ENCODE measurements around the gene RNF7.
"Not testable (repeated sequence)": the region's sequence is repeated elsewhere in the genome, so short reads cannot be mapped to it uniquely, and the experiment has no call there.

Gene RNF7

GRCh38 chr3:141784531-141784930, 46.4 kb downstream of the RNF7 start:
- no peak for TF ChIP-seq EZH2phosphoT487 (IDR thresholded peaks at IDR 0.05; ENCODE audit: borderline replicate concordance, low read length)
- TF ChIP-seq, protein P1, sequence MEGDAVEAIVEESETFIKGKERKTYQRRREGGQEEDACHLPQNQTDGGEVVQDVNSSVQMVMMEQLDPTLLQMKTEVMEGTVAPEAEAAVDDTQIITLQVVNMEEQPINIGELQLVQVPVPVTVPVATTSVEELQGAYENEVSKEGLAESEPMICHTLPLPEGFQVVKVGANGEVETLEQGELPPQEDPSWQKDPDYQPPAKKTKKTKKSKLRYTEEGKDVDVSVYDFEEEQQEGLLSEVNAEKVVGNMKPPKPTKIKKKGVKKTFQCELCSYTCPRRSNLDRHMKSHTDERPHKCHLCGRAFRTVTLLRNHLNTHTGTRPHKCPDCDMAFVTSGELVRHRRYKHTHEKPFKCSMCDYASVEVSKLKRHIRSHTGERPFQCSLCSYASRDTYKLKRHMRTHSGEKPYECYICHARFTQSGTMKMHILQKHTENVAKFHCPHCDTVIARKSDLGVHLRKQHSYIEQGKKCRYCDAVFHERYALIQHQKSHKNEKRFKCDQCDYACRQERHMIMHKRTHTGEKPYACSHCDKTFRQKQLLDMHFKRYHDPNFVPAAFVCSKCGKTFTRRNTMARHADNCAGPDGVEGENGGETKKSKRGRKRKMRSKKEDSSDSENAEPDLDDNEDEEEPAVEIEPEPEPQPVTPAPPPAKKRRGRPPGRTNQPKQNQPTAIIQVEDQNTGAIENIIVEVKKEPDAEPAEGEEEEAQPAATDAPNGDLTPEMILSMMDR (IDR thresholded peaks at IDR 0.05; ENCODE audit: low read depth, low read length, poor library complexity, severe bottlenecking): no peak

GRCh38 chr3:141788149-141788548, 50.1 kb downstream of the RNF7 start:
- no peak for TF ChIP-seq EZH2phosphoT487 (IDR thresholded peaks at IDR 0.05; ENCODE audit: borderline replicate concordance, low read length)
- TF ChIP-seq, protein P1 (IDR thresholded peaks at IDR 0.05; ENCODE audit: low read depth, low read length, poor library complexity, severe bottlenecking): no peak

More at GRCh38 chr3:141784531-141784930, 46.4 kb downstream of the RNF7 start:
- Histone ChIP-seq H3K4me2 (ENCODE audit: low read length) (no peak overlapping the region), H4K20me1 (ENCODE audit: control insufficient read depth, insufficient read depth, low read depth, low read length) (no peaks in the 10 kb centered on the region), H3K9me3 (ENCODE audit: control insufficient read depth, insufficient read depth, low read length) (no peaks in the 10 kb centered on the region), H3K4me3 (ENCODE audit: low read length) (no peak overlapping the region), H3K27ac (ENCODE audit: low read depth, low read length) (no peak overlapping the region), H3K27me3 (ENCODE audit: control insufficient read depth, low read length) (no peaks in the 10 kb centered on the region), H3K79me2 (ENCODE audit: control insufficient read depth, low read length) (no peaks in the 10 kb centered on the region), H3K9me2 (replicated peaks; ENCODE audit: control insufficient read depth, low read length) (no peaks in the 10 kb centered on the region), H3F3A (ENCODE audit: control insufficient read depth, insufficient read depth) (no peaks in the 10 kb centered on the region), H3K36me3 (ENCODE audit: control insufficient read depth, low read length) (no peaks in the 10 kb centered on the region), H3K4me1 (ENCODE audit: control insufficient read depth, low read length) (no peaks in the 10 kb centered on the region)

GRCh38 chr3:141788750-141789149, 50.7 kb downstream of the RNF7 start:
- not testable (repeated sequence) for H3K27ac ChIP-seq (ENCODE audit: low read depth, low read length)

More at GRCh38 chr3:141788149-141788548, 50.1 kb downstream of the RNF7 start:
- no peak overlapping the region for H3K4me2 ChIP-seq (ENCODE audit: low read length)
- H4K20me1 ChIP-seq (ENCODE audit: control insufficient read depth, insufficient read depth, low read depth, low read length): no peaks in the 10 kb centered on the region
- H3K36me3 ChIP-seq (ENCODE audit: control insufficient read depth, low read length): no peaks in the 10 kb centered on the region
- no peaks in the 10 kb centered on the region for H3K4me1 ChIP-seq (ENCODE audit: control insufficient read depth, low read length)
- no peak overlapping the region for H3K4me3 ChIP-seq (ENCODE audit: low read length)
- no peak overlapping the region for H3K27ac ChIP-seq (ENCODE audit: low read depth, low read length)
- no peaks in the 10 kb centered on the region for H3K27me3 ChIP-seq (ENCODE audit: control insufficient read depth, low read length)
- no peaks in the 10 kb centered on the region for H3K79me2 ChIP-seq (ENCODE audit: control insufficient read depth, low read length)
- H3K9me2 ChIP-seq (replicated peaks; ENCODE audit: control insufficient read depth, low read length): no peaks in the 10 kb centered on the region
- H3F3A ChIP-seq (ENCODE audit: control insufficient read depth, insufficient read depth): no peaks in the 10 kb centered on the region
- H3K9me3 ChIP-seq (ENCODE audit: control insufficient read depth, insufficient read depth, low read length): no peaks in the 10 kb centered on the region

DNA sequence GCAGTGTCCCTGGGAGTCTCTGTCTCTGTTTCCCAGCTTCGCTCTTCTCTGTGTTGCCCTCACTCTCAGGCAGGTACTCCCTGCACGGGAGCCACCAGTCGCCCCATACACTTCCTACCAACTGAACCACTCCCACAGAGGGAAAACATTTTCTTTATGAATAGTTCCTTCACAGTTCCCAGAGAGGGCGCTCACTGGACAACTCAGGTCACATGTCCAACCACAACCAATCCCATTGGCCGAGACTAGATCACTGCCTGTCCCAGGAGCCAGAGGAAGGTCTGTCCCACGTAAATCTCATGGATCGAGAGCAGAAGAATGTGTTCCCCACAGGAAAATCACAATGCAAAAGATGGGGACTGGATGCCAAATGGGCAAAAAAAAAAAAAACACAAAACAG, 51.2 kb downstream of the RNF7 start:
- H3K4me3 ChIP-seq (ENCODE audit: low read length): no peak overlapping the region
- TF ChIP-seq, protein P1 (IDR thresholded peaks at IDR 0.05; ENCODE audit: low read depth, low read length, poor library complexity, severe bottlenecking): peak; percentile 32
- TF ChIP-seq EZH2phosphoT487 (IDR thresholded peaks at IDR 0.05; ENCODE audit: borderline replicate concordance, low read length): no peak
- no peaks in the 10 kb centered on the region for H4K20me1 ChIP-seq (ENCODE audit: control insufficient read depth, insufficient read depth, low read depth, low read length)
- no peak overlapping the region for H3K4me2 ChIP-seq (ENCODE audit: low read length)
- no peak overlapping the region for H3K27ac ChIP-seq (ENCODE audit: low read depth, low read length)
- no peaks in the 10 kb centered on the region for H3K79me2 ChIP-seq (ENCODE audit: control insufficient read depth, low read length)
- no peaks in the 10 kb centered on the region for H3K9me2 ChIP-seq (replicated peaks; ENCODE audit: control insufficient read depth, low read length)
- no peaks in the 10 kb centered on the region for H3F3A ChIP-seq (ENCODE audit: control insufficient read depth, insufficient read depth)
- H3K4me1 ChIP-seq (ENCODE audit: control insufficient read depth, low read length): 0 out of 2 replicates have a peak, but pooled peaks cover under 1% of the 10 kb centered on the region
- H3K36me3 ChIP-seq (ENCODE audit: control insufficient read depth, low read length): no peaks in the 10 kb centered on the region
- H3K9me3 ChIP-seq (ENCODE audit: control insufficient read depth, insufficient read depth, low read length): no peaks in the 10 kb centered on the region
- no peaks in the 10 kb centered on the region for H3K27me3 ChIP-seq (ENCODE audit: control insufficient read depth, low read length)

More at GRCh38 chr3:141788750-141789149, 50.7 kb downstream of the RNF7 start:
- not testable (repeated sequence) for H3K4me1 ChIP-seq (ENCODE audit: control insufficient read depth, low read length); H3F3A ChIP-seq (ENCODE audit: control insufficient read depth, insufficient read depth); H3K9me2 ChIP-seq (replicated peaks; ENCODE audit: control insufficient read depth, low read length); H3K36me3 ChIP-seq (ENCODE audit: control insufficient read depth, low read length); H3K9me3 ChIP-seq (ENCODE audit: control insufficient read depth, insufficient read depth, low read length); H3K4me3 ChIP-seq (ENCODE audit: low read length); H3K79me2 ChIP-seq (ENCODE audit: control insufficient read depth, low read length); H4K20me1 ChIP-seq (ENCODE audit: control insufficient read depth, insufficient read depth, low read depth, low read length); H3K4me2 ChIP-seq (ENCODE audit: low read length); H3K27me3 ChIP-seq (ENCODE audit: control insufficient read depth, low read length)
